Omental fat pad (tissue), 4 donors: Measurements from ENCODE around the gene PIGM. TPM values are rescaled to one million over a fixed set of nuclear protein-coding genes. Genes with fewer than 3 reads are reported as not detected.

Experiments
- ATAC-seq: fragments of 150-250 bp; one replicate; pipeline ENCODE4 v1.9.1; 2016; ENCODE audit warnings: mild to moderate bottlenecking, moderate library complexity; ENCODE audit not compliant: low FRiP score
- DNase-seq: peaks from one replicate; pipeline ENCODE4 v3.0.0-alpha.2; 2019; ENCODE audit warnings: low spot score
- total RNA-seq, 4 donors: library from RNA; depleted of rRNA; stranded (reverse); fragments of >200 nt; gene quantifications; one replicate each; pipeline ENCODE4 v1.1.0, GENCODE V29; 2016
- TF ChIP-seq, protein P1 (sequence below), 3 donors: fragments of 450-650 bp; IDR thresholded peaks; one replicate each; pipeline ENCODE4 v1.5.1; 2016 to 2017; ENCODE audit warnings: antibody characterized with exemption in 3 of 3, mild to moderate bottlenecking in 3 of 3, moderate library complexity in 2 of 3

PIGM gene
- total RNA-seq, 4 donors from 2014 or later, result 3.0 to 4.7 (median 4.0) TPM

DNA sequence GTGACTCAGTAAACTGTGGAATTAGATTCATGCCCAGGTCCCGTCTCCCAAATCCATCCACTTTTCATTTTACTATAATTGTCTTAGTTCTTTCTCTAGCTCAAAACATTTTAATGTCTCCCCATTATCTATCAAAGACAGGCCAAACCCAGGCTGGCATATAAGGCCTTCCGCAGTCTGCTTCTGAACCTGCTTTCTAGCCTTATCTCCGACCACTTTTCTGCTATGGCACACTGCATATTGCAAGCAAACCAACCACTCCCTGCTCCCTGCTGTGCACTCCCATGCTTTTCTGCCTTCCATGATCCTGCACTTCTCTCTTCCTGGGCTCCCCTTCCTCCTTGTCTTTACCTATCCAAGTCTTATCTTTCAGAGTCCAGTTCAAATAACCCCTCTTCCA, 17.3 kb upstream of the PIGM start:
- DNase-seq, result no peak
- TF ChIP-seq, protein P1, sequence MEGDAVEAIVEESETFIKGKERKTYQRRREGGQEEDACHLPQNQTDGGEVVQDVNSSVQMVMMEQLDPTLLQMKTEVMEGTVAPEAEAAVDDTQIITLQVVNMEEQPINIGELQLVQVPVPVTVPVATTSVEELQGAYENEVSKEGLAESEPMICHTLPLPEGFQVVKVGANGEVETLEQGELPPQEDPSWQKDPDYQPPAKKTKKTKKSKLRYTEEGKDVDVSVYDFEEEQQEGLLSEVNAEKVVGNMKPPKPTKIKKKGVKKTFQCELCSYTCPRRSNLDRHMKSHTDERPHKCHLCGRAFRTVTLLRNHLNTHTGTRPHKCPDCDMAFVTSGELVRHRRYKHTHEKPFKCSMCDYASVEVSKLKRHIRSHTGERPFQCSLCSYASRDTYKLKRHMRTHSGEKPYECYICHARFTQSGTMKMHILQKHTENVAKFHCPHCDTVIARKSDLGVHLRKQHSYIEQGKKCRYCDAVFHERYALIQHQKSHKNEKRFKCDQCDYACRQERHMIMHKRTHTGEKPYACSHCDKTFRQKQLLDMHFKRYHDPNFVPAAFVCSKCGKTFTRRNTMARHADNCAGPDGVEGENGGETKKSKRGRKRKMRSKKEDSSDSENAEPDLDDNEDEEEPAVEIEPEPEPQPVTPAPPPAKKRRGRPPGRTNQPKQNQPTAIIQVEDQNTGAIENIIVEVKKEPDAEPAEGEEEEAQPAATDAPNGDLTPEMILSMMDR (IDR thresholded peaks at IDR 0.05), result no peak
- no peak for ATAC-seq

DNA sequence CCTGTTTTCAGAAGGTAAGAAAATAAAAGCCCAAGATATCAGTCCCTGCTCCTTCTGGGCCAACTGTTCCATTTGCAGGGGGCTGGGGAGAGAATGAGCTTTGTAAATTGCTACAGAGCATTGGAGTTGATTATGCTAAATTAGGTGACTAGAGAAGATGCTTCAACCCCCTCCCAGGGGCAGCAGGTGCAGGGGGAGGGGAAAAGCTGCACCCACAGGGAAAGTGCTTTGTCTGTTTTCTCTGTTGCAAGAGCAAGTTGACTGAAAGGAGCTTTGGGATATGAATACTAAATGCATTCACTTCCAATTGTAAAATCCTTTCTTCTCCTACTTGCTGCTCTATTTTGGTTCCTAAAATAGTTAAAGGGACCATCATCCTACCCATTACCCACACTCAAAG, 16.5 kb upstream of the PIGM start:
- ATAC-seq (no peak), DNase-seq (no peak)
- TF ChIP-seq, protein P1 (IDR thresholded peaks at IDR 0.05), result no peak

- TF ChIP-seq, protein P1 (IDR thresholded peaks at IDR 0.05), result no peak
- DNase-seq, result no peak
- ATAC-seq, result no peak
Observed at GRCh38 chr1:160047111-160047991, 15.6 kb upstream of the PIGM start.

DNA sequence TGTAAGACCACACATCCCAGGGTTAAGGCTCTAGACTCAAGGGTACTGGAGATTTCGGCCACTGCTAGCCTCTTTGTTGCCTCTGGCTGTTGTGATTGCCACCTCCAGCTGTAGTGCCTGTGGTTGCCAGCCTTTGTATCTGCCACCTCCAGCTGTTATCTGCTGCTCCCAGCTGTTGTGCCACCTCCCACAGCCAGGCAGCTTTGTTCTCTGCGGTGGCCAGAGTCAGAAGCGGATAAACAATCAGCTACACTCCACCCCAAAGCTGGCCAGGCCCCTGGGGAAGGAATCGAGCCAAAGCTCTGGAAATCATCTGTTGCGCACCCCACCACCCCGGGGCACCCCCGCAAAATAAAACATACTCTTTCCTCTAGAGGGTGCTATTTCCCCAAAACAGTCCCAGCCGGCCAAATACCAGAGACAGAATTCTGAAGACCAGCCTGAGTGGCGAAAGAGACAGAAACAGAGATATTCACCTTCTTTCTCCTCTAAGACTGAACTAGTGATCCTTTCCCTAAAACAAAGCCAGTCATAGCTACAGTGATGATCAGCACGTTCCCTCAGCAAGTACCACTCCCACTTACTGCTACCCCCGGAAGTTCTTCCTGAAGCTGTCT, 14.8 kb upstream of the PIGM start:
- DNase-seq (no peak), ATAC-seq (peak; percentile 76)
- TF ChIP-seq, protein P1 (IDR thresholded peaks at IDR 0.05), result no peak

- ATAC-seq (no peak), DNase-seq (no peak)
- TF ChIP-seq, protein P1 (IDR thresholded peaks at IDR 0.05), result no peak
Observed at GRCh38 chr1:160045653-160046052, 13.9 kb upstream of the PIGM start.

- DNase-seq, result no peak
- ATAC-seq, result no peak
- TF ChIP-seq, protein P1 (IDR thresholded peaks at IDR 0.05), result no peak
Observed at GRCh38 chr1:160043543-160043942, 11.8 kb upstream of the PIGM start.
